KG1 (cell line): ENCODE results near the gene ERBB2.
"Not testable (repeated sequence)": the region's sequence is repeated elsewhere in the genome, so short reads cannot be mapped to it uniquely, and the experiment has no call there.

Experiments used
- DNase-seq: peaks from one replicate; lab custom pipeline; 2025; lab: John Stamatoyannopoulos, UW

ERBB2 gene

DNA sequence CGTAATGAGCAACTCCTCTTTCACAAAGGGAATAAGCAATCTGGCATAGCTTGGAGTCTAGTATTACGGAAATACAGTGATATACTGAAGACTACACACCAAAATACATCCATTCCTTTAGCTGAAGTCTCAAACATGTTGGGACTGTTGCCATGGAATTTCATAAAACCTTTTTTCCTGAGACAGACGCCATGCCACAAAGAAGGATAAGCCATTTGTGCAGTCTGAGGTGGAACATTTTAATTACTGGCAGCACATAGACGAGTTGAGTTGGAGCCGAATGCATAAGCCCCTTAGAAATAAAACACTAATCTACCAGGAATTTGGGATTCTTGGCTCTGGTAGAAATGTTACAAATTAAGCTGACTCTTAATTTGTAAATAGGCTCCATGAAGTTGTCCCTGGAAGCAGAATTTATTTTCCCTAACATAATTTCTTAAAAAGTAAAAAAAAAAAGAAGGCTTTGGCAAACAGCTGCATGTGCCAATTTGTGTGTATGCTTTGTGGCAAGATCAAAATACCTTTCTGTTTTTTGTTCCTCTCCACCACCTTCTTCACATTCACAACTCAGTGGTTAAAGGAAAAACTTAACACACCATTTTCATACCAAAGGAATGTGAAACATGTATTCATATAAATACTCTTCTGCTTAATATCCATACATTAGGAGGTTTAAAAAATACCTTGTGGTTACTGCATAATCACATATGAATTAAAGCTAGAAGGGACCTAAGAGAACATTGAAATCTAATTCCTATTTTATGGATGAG is 63.4 kb downstream of the ERBB2 start:
- no peak for DNase-seq

DNA sequence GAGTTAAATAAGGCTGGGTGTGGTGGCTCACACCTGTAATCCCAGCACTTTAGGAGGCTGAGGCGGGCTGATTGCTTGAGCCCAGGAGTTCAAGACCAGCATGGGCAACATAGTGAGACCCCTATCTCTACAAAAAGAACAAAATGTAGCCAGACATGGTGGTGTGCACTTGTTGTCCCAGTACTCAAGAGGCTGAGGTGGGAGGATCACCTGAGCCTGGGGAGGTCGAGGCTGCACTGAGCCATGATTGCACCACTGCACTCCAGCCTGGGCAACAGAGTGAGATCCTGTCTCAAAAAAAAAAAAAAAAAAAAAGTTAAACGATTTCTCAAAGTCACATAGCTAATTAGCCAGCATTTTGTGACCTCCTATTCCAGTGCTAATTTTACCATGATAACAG is 64.3 kb downstream of the ERBB2 start:
- not testable (repeated sequence) for DNase-seq

DNA sequence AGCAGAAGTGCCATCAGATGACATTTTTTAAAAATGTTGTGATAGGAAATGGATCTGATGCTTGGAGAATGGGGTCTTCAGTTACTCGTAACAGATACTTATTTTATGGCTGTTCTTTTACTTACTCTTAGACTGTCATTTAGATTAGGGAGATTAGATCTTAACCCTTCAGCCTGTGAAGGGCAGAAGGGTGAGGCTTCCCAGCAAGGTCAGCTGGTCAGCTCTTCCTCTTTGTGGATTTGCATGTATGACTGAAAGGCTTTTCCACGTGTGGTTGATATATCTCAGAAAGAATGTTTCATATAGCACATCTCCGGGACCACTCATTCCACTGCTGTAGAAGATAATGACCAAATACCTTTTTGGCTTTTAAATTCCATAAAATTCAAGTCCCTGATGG is 65.3 kb downstream of the ERBB2 start:
- no peak for DNase-seq

DNA sequence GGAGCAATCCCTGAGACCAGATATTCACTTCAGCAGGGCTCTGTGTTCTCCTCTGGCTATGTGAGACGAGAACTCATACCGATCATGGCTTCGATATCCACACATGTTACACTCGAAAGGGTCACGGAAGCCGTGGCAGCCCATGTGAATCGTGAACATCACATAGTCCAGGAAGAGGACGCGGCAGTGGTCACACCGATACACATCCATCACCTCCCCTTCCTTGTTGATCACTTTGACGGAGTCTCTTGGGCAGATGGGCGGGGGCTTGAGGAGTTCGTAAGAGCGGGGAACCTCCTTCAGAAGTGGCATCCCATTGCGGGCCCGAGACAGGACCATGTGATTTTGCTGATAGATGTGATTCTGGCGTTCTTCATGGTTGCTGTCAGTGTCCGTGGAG is 65.9 kb downstream of the ERBB2 start:
- no peak for DNase-seq

DNA sequence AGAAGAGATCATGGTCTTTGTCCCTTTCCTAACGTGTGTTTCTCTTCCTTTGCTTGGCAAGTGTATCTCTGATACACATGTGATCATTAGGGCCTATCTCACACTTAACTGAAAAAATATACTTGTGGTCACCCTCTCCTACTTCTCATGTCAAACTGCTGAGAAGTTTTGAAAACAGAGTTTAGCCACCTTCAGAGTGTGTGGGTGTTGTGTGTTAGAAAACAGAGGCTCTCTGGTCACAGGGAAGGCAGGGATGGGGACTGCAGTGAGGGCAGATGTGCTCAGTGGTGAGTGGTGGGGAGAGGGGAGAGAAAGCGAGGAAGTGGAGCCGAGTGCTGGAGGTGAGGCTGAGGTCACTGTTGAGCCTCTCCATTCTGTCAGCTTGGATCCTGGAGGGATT is 67.3 kb downstream of the ERBB2 start:
- no peak for DNase-seq

DNA sequence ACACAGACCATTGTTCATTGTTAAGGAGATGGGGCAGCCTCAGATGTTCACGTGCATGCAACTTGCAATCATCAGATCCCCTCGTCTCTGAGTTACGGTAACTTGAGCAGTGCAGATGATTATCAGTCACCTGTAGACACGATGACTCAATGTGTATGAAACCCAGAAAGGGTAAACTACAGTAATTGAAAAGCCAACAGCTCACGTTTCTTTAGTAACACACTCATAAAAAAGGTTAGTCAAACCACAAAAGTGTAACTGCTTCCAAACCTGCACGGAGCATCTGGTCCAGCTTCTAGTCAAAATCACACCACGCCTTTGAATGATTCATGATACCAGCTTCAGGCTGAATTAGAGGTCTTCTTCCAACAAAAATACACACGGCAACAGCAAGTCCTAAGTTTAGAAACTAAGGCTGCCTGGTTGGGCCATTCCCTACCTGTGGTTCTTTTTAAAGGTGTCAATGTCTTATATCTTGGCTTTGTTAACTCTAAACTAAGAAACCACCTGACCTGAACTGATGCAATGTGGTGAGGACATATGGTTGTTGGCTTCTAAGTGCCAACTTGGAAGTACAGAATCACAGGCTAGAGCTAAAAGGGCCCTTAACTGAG is 70.2 kb downstream of the ERBB2 start:
- no peak for DNase-seq

DNA sequence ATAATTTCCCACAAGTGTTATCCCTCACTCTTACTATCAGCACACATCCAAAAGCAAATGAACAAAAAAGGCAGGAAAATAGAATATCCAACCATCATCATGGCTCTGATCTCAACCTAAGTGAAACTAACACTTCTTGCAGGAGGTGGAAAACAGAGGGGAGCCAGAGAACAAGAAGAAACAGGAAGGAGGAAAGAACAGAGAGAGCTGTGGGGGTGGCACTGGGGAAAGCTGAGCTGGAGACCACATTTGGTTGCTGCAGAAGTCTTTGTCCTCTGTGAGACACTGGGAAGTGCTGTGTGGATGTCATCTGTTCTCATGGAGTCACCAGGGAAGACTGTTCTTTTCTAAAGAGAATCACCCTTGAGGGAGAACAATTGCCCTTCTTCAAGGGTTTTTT is 72.6 kb downstream of the ERBB2 start:
- no peak for DNase-seq

DNA sequence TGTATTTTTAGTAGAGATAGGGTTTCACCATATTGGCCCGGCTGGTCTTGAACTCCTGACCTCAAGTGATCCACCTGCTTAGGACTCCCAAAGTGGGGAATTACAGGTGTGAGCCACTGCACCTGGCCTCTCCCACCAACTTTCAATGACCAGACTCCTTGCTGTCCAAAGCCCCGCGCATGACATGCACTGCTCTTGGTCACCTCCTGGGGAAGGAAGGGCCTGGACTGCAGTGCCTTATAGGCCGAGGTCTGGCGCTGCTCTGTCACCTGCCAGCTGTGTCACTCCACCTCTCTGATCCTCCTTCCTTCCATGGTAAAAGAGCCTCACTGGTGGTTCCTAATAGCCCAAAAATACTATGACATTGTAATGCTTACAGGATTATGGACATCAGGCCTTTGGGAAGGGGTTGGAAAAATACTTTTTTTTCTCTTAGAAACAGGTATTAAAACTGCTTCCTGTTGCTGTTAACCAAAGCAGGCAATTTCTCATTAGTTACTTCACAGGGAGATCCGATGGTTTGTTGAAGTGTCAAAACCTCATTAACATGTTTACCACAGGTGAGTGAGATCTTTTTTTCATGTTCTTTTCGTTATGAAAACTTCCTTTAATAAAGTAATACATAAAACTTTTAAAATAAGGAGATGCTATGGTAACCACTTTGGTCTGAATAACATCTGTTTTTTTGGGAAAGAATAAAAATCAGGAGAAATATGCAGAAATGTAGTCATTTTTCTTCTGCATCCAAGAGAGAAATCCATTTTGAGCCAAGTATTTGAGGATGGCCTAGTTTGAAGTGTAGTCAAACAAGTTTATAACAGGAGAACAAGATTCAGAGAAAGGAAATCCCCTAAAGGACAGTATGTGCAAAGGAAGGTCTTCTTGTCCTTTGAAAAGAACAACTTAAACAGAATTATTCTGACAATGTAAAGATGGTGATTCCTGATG is 73.4 kb downstream of the ERBB2 start:
- no peak for DNase-seq

DNA sequence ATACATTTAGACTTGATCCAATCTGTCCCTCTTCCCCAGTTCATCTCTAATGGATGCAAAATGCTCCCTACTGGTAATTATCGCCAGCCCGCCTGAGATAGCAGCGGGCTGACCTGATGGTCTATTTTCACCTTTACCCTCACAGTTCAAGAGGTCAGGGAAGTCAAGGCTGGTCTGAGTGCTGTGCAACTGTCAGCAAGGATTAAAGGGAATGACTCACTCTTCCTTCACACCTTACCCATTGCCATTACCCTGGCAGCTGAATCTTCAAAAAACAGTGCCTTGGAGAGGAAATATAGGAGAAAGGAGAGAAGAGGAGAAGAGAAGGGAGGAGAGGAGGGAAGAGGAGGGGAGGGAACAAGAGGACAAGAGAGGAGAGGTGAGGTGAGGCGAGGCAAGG is 74.2 kb downstream of the ERBB2 start:
- no peak for DNase-seq

DNA sequence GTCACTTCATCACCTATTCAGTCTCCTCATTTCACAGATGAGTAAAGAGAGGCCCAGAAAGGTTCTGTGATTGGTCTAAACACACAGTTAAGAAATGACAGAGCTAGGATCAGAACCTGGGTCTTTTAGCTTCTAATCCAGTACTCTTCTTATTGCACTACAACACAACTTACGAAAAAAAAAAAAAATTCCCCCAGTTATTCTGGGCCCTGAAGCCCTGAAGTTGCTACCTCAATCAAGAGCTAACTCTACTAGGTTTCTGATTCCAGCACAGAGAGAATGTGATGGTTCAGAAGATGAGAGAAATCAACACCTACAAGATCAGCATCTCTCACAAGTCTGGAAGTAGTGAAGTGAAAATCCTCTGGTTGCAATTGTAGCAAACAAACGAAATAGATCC is 75.2 kb downstream of the ERBB2 start:
- no peak for DNase-seq

DNA sequence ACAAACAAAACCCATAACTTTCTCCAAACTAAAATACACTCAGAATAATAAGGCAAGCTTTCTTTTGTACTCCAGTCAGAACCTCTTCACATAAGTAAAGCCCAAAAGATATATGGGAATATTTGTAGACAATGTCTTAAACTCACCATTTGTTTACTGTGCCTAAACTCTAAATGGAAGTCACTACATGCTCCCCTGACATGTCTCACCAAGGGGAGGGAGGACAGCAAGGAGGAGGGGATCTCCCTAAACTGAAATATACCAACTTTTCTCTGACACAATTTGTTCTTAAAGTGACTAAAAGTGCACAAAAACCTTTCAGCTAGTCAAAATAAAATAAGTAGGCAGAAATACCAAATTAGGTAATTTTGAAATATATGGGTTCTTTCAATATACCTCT is 76.4 kb downstream of the ERBB2 start:
- DNase-seq = no peak

DNA sequence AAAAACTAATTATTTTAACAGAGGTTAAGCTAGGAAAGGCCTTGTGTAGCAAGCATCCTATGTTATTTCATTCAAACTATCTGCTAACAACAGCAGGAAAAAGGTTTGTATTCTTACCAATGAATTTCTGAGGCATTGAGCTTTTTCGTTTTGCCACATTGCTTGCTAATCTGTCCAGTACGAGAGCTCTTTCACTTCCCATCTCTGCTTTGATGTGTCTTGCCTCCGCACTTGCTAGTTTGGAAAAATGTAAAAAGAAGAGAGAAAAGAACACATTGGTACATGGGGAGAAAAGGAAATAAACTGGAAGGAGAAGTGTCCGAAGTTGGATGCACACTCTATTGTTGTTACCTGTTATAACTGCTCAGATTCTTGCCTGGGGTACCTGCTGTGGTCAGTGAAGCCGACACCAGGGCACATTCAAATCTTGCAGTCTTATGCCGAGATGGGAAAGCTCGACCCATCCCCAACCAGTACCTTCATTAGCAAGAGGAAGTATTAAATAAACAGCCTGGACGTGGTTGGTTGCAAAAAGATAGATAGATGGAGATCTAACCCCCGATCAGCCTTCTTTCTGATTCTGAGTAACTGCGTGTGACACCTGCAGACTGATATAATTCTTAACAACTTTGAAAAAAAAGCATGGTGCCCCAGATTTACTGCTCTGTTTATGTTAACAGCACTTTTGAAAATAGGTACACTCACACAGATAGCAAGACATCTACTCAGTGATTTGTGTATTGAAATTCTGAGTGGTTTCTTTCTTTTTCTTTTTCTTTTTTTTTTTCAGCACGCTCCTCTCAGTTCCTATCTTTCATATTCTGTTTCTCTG is 77.9 kb downstream of the ERBB2 start:
- DNase-seq = no peak
